Urinary bladder (tissue), 4 donors: ENCODE results near the gene RNF151. TPM values are rescaled to one million over a fixed set of nuclear protein-coding genes. Genes with fewer than 3 reads are reported as not detected.
A peak's percentile ranks its signal among the peaks of the same experiment; 100 is the strongest.

ENCODE experiments used
- DNase-seq: peaks from one replicate; pipeline ENCODE4 v3.0.0-alpha.2; 2015; ENCODE audit errors: extremely low spot score
- H3K27ac ChIP-seq: one replicate; pipeline ENCODE4 v1.5.1; 2013; ENCODE audit warnings: low read depth, mild to moderate bottlenecking, moderate library complexity
- H3K36me3 ChIP-seq: one replicate; pipeline ENCODE4 v1.6.1; 2013; ENCODE audit warnings: mild to moderate bottlenecking, moderate library complexity; ENCODE audit not compliant: insufficient read depth
- H3K4me1 ChIP-seq: one replicate; pipeline ENCODE4 v1.6.1; 2013; ENCODE audit warnings: mild to moderate bottlenecking, moderate library complexity; ENCODE audit not compliant: insufficient read depth
- H3K4me3 ChIP-seq: one replicate; pipeline ENCODE4 v1.5.1; 2013; ENCODE audit warnings: low read depth, low read length
- WGBS: extraction: QIAGEN DNeasy Blood & Tissue Kit; methylation state at CpG from one replicate; pipeline ENCODE4 v1.1.7; 2013; 5-methylcytosine and 5-hydroxymethylcytosine counted together
- polyA plus RNA-seq: library from polyadenylated mRNA; stranded (reverse); fragments of 200-250 nt; gene quantifications from one replicate; pipeline ENCODE4 v1.2.3, GENCODE V29; 2013
- total RNA-seq: library from RNA; depleted of rRNA; stranded (reverse); fragments of >200 nt; gene quantifications from one replicate; pipeline ENCODE4 v1.2.3, GENCODE V29; 2014
- donor health status: healthy with polysubstance abuse.
- donor health status: healthy.

Gene RNF151
- total and polyA plus RNA-seq, 2 donors = not detected

DNA sequence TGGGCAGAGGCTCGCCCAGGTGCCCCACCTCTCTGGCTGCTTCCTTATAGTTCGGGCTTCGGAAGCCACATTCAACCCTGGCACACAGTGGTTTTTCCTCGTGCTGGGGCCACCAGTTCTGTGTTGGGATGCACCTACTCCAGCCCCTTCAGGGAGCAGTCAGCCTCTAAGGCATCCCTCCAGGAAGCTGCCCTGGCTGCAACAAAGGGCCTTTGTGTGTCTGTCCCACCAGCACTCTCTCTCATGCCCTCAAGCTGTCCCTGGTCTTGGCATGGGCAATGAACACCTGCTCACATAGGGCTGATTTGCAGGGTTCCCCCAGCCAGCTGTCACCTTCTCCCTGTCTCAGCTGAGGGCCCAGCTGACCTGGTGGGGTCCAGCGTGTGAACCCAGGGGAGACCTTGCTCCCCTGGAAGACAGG lies 15.4 kb downstream of the RNF151 start:
- DNase-seq = no peak
- no peak overlapping the region for H3K4me3 ChIP-seq
- H3K36me3 ChIP-seq = peaks cover 6% of the 10 kb centered on the region
- WGBS = 59% methylated on average over 5 of the region's 5 CpGs
- no peak overlapping the region for H3K27ac ChIP-seq
- no peaks in the 10 kb centered on the region for H3K4me1 ChIP-seq

DNA sequence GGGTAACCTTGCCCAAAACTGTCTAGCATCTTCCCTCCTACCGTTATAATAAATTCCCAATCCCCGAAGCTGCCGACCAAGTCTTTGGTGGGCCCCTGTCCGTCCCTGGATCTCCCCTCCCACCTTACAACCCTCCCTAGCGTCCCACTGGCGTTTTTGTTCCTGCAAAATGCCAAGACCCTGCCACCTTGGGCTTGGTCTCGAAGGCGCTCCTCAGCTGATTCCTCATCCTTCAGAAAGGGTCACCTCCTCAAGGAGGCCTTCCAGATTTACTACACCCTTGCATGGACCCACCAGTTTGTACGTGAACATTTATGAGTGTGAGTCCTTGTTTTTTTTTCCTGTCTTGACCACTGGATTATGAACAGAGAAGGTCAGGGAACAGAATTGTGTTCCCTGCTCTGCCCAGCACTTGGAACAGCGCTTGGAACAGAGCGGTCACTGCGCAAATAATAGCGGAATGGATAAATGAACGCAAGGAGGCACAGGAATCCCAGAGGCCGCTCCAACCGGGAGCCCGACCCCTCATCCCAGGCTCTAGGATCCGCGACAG lies 16.4 kb downstream of the RNF151 start:
- Histone ChIP-seq H3K36me3 (peaks cover 5% of the 10 kb centered on the region), H3K4me3 (peak overlapping the region; percentile 76), H3K4me1 (no peaks in the 10 kb centered on the region), H3K27ac (peak overlapping the region; percentile 59)
- 21% methylated on average over 19 of the region's 19 CpGs for WGBS
- DNase-seq = no peak

DNA sequence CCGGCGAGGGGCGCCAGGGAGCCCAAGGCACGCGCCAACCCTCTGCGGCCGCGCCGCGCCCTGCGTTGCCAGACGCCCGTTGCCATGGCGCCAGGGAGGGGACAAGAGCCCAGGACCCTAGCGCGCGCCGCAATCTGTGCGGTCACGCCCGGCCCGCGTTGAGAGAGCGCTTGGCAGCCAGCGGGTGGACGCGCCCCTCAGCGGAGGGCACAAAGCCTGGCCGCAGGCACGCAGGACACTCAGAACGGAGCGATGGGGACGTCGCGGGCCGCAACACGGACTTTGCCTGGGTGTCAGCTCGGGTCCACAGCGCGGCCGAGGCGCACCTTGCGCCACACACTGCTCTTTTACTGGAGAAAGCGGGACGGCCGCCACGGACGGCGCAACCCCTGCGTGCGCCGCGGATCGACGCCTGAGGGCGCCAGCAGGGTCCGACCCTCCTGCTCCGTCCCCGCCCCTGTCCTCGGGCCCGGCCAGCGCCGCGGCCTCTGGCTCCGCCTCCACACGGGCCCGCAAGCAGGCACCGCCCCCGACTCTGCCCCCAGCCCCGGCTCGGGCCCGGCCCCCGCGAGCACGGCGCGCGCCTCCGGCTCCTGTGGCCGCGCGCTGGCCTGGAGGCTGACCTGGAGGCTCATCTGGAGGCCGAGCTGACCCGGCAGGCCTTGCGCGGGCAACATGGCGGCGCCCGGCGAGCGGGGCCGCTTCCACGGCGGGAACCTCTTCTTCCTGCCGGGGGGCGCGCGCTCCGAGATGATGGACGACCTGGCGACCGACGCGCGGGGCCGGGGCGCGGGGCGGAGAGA lies 17.1 kb downstream of the RNF151 start, which contains the start of gene GFER:
GFER (plus strand) TSS at position 650 of the 803 bp plus-strand sequence; CDS start at position 676, 26 bp downstream.
- DNase-seq = no peak
- Histone ChIP-seq H3K36me3 (peaks cover 5% of the 10 kb centered on the region), H3K4me3 (peak within 1 kb of the TSS; percentile 76), H3K27ac (peak within 1 kb of the TSS; percentile 59), H3K4me1 (no peaks in the 10 kb centered on the region)
- WGBS = under 1% methylated on average over 109 of the region's 109 CpGs

DNA sequence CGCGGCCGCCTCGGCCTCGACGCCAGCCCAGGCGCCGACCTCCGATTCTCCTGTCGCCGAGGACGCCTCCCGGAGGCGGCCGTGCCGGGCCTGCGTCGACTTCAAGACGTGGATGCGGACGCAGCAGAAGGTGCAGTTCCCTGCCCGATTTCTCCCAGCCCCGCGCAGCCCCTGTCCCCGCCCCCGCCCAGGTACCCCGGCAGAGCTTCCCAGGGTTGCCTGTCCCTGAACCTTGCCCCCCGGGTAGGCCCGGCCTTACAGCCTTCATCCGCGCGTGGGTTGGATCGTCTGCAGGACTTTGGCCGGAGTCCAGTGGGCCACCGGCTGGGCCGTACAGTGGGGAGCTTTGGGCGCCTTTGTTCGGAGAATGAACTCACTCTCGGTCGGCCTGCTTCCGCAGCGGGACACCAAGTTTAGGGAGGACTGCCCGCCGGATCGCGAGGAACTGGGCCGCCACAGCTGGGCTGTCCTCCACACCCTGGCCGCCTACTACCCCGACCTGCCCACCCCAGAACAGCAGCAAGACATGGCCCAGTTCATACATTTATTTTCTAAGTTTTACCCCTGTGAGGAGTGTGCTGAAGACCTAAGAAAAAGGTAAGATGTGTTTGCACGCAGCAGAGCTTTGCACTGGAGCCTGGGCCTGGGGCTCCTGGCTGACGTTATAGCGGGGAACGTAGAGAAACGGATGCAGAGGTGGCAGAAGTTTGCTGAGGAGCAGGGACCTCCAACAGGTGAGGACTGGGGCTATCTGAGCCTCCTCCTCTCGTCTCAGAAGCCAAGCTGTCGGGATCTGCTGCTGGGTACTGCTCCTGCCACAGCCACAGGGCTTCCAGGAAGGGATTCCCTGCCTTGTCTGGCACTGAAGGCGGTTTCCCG lies 17.9 kb downstream of the RNF151 start:
- Histone ChIP-seq H3K4me3 (peak overlapping the region; percentile 76), H3K36me3 (peaks cover 5% of the 10 kb centered on the region), H3K27ac (no peak overlapping the region), H3K4me1 (no peaks in the 10 kb centered on the region)
- 10% methylated on average over 58 of the region's 58 CpGs for WGBS
- DNase-seq = no peak

DNA sequence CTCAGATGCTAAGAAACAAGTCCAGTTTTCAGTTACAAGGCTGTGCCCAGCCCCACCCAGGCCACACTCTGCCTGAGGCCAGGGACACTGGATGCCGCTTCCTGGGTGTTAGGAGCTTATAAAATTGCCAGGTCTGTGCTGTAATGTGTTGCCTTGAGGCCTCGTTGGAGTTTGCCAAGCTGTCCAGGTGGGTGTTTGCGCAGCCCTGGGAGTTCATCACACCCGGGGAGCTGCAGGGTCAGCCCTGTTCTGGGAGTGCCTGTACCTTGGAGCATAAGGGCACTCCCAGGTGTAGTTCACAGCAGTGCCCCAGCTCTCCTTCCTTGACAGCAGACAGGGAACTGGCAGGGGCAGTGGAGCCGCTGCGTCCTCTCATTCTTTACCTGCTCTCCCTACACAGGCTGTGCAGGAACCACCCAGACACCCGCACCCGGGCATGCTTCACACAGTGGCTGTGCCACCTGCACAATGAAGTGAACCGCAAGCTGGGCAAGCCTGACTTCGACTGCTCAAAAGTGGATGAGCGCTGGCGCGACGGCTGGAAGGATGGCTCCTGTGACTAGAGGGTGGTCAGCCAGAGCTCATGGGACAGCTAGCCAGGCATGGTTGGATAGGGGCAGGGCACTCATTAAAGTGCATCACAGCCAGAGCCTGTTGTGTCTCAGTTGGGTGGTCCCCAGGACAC lies 19.0 kb downstream of the RNF151 start:
- H3K4me1 ChIP-seq = no peaks in the 10 kb centered on the region
- H3K4me3 ChIP-seq = no peak overlapping the region
- no peak for DNase-seq
- peaks cover 5% of the 10 kb centered on the region for H3K36me3 ChIP-seq
- WGBS = 94% methylated on average over 14 of the region's 14 CpGs
- H3K27ac ChIP-seq = no peak overlapping the region

DNA sequence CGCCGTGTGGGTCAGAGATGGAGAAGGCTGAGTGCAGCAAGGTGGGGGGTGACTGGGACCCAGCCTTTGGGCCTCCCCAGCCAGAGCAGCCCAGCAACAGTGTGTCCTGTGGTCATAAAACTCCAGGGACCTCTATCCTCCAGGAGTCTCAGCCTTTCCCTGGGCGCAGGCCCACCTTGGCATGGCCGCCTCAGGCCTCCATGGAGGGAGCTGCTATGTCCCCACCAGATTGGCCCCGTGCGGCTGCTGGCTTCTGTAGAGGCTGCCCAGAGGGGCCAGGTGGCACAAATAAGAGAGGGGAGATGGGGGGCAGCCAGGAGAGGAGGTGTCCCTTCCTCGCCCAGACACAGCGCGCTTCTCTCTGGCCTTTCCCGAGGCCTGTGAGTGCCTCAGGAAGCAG lies 20.5 kb downstream of the RNF151 start:
- 91% methylated on average over 10 of the region's 10 CpGs for WGBS
- DNase-seq = no peak
- H3K36me3 ChIP-seq = peaks cover 5% of the 10 kb centered on the region
- H3K4me1 ChIP-seq = no peaks in the 10 kb centered on the region
- no peak overlapping the region for H3K4me3 ChIP-seq
- no peak overlapping the region for H3K27ac ChIP-seq

DNA sequence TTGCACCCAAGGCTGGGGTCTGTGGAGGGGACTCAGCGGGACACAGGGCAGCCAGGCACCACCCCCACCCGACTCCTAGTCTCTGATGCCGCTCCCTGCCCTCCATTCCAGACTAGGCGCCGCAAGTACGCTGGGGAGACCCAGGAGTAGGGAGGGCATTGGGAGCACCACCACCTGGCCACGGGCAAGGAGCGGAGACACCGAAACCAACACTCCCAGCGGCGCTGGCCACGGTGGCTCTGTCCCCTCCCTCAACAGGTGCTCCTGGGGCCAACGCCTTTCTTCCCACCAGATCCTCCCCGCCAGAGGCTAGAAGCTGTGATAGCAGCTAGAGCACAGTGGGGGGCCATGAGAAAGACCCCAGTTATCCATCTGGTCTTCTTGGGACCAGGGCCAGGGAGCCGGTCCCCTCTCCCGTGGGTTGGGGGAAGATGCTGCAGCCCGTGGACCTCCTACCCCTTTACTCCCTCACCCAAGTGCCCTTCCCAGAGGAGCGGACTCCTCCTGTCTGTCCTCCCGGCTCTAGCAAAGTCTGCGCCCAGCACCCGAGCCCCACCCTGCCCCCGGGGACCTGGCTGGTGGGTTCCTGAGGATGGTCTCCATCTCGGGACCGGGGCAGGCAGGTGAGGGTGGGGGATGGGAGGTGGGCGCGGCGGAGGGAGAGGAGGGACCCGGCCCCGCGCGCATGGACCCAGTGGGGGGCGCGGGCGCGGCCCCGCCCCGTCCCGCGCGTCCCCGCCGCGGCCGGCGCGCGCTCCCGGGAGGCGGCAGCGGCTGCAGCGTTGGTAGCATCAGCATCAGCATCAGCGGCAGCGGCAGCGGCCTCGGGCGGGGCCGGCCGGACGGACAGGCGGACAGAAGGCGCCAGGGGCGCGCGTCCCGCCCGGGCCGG lies 22.8 kb downstream of the RNF151 start, which contains the start of gene SYNGR3:
SYNGR3 (plus strand) TSS at position 762 of the 892 bp plus-strand sequence. CDS start 133 bp downstream, outside the sequence.
- Histone ChIP-seq H3K27ac (no peak within 1 kb of the TSS), H3K4me1 (no peaks in the 10 kb centered on the region), H3K36me3 (peaks cover 5% of the 10 kb centered on the region), H3K4me3 (peak within 1 kb of the TSS; percentile 20)
- 5% methylated on average over 65 of the region's 67 CpGs for WGBS
- DNase-seq = no peak

DNA sequence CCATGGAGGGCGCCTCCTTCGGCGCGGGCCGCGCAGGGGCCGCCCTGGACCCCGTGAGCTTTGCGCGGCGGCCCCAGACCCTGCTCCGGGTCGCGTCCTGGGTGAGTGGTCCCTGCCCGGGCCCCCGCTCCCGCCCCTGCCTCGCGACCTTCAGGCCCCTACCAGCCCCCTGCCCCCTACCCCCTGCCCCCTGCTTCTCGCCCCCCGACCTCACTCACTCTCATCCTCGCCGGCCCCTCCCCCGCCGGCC lies 23.4 kb downstream of the RNF151 start:
- under 1% methylated on average over 25 of the region's 25 CpGs for WGBS
- no peak for DNase-seq
- Histone ChIP-seq H3K36me3 (peaks cover 5% of the 10 kb centered on the region), H3K4me1 (no peaks in the 10 kb centered on the region), H3K27ac (no peak overlapping the region), H3K4me3 (peak overlapping the region; percentile 20)

DNA sequence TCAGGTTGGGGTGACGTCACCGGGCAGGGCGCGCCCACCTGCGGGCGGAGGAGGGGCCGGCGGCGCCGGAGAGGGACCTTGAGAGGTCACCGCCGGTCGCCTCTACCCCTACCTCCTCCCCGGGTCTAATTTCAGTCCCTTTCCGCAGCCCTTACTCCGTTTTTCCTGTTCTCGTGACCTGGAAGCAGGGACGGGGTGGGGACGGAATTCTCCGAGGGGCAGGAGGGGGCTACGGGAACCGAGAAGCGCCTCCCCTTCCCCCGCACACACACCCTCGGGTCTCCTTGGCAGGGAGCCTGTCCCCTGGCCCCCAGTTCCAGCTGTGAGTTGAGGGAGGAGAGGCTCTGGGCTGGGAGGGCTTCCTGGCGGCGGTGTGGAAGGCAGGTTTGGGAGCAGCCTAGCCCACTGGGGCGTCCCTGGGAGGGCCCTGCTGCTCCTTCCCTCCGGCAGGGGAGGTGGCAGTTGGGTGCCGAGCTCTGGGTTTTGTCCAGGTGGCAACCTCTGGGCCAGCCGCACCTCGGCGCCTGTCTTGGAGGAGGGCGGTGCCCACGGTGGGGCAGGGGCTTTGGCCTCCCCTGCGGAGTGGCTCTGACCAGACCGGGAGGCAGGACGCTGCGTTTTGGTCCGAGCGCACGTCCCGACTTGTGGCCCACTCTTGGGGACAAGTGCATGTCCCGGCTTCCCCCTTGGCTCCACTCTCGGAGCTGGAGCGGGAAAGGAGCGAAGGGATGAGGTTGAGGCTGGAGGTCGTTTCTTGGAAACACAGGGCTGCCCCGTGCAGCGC lies 23.9 kb downstream of the RNF151 start:
- Histone ChIP-seq H3K27ac (no peak overlapping the region), H3K36me3 (peaks cover 5% of the 10 kb centered on the region), H3K4me3 (peak overlapping the region; percentile 20), H3K4me1 (no peaks in the 10 kb centered on the region)
- WGBS = 3% methylated on average over 50 of the region's 50 CpGs
- DNase-seq = no peak

DNA sequence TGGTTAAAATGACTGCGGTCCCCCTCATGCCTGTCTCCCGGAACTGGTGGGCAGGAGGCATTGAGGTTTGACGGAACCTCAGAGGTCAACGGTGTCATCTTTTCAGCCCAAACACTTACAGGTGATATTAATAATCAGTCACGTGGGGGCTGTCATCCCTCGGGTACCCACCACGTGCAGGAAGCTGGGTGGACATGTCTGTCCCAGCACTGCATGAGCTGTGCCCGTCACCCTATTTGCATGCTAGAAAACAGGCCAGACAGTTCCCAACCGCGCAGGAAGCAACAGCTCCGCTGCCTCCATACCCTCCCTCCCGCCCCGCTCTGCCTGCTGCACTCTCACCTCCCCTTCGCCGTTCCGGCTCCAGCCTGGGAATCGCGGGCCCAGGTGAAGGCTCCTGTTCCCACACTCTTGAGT lies 24.5 kb downstream of the RNF151 start:
- no peak overlapping the region for H3K4me3 ChIP-seq
- H3K27ac ChIP-seq = no peak overlapping the region
- 14% methylated on average over 18 of the region's 18 CpGs for WGBS
- DNase-seq = no peak
- H3K4me1 ChIP-seq = no peaks in the 10 kb centered on the region
- H3K36me3 ChIP-seq = peaks cover 3% of the 10 kb centered on the region

DNA sequence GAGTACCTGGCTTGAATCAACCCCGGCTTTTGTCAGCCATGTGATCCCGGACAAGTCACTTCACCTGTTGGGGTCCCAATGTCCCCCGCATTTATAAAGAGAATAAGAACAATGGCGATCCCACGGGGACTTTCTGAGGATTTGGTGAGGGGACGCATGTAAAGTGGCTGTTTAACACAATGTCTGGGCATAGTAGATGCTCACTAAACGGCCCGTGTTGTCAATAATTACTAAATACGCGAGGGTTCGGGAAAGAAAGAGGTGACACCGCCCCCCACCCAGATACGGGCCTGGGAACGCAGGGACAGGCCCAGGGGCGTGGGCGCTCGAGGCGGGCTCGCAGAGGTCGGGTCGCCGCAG lies 24.9 kb downstream of the RNF151 start:
- Histone ChIP-seq H3K4me3 (no peak overlapping the region), H3K27ac (no peak overlapping the region), H3K36me3 (peaks cover 3% of the 10 kb centered on the region), H3K4me1 (no peaks in the 10 kb centered on the region)
- WGBS = 15% methylated on average over 22 of the region's 22 CpGs
- no peak for DNase-seq
